Right lobe of liver (tissue), 4 donors: ENCODE measurements around the gene PTPRN2.

Experiments
- CTCF ChIP-seq, 4 donors: fragments of 200-600 bp in 3 of 4; fragments of 450-650 bp in 1 of 4; IDR thresholded peaks; one replicate each; pipeline versions ENCODE4 v1.5.1 to v1.8.0; 2016 to 2022; ENCODE audit warnings: antibody characterized with exemption in 4 of 4, mild to moderate bottlenecking in 2 of 4
- POLR2A ChIP-seq: fragments of 450-650 bp; IDR thresholded peaks from one replicate; pipeline ENCODE4 v1.6.1; 2017; ENCODE audit warnings: antibody characterized with exemption, mild to moderate bottlenecking
- donor health status: DM: no; HTN: no; CAD: no.
- donor health status: DM: no; HTN: no; CAD: no.
- donor health status: DM: no; HTN: yes; CAD: no.

GRCh38 chr7:158401295-158401694 is 186.3 kb downstream of the PTPRN2 start:
- TF ChIP-seq POLR2A: no peak
- no peak for TF ChIP-seq CTCF (IDR thresholded peaks at IDR 0.05)
